Mesendoderm (in vitro differentiated cells): ENCODE results near the gene PRND.

ENCODE experiments used
- DNase-seq: peaks from one replicate; pipeline ENCODE4 v3.0.0; 2013
- H2AK5ac ChIP-seq: 2 replicates; pipeline ENCODE4 v1.6.1; 2013; ENCODE audit warnings: low read length, inconsistent platforms
- H2BK120ac ChIP-seq: 2 replicates; pipeline ENCODE4 v1.6.1; 2013; ENCODE audit warnings: low read depth, mild to moderate bottlenecking, low read length, moderate library complexity, mixed read lengths
- H2BK15ac ChIP-seq: replicated peaks from 2 replicates; pipeline ENCODE4 v1.6.1; 2013; ENCODE audit warnings: low read depth, mild to moderate bottlenecking, moderate library complexity
- H2BK5ac ChIP-seq: 2 replicates; pipeline ENCODE4 v1.6.1; 2013; ENCODE audit warnings: low read length, inconsistent platforms
- H3K18ac ChIP-seq: 2 replicates; pipeline ENCODE4 v1.6.1; 2013; ENCODE audit warnings: mild to moderate bottlenecking, low read length, mixed read lengths
- H3K23ac ChIP-seq: one replicate; pipeline ENCODE4 v1.6.1; 2013; ENCODE audit warnings: low read length
- H3K27ac ChIP-seq: 2 replicates; pipeline ENCODE4 v1.5.1; 2013; ENCODE audit warnings: low read depth, mild to moderate bottlenecking, inconsistent platforms, low read length, moderate library complexity
- H3K27me3 ChIP-seq: 2 replicates; pipeline ENCODE4 v1.6.1; 2013; ENCODE audit warnings: low read length, control low read depth, mild to moderate bottlenecking, inconsistent platforms; ENCODE audit not compliant: insufficient read depth, poor library complexity
- H3K36me3 ChIP-seq: 2 replicates; pipeline ENCODE4 v1.6.1; 2013; ENCODE audit warnings: low read length, inconsistent platforms; ENCODE audit not compliant: control insufficient read depth, insufficient read depth
- H3K4ac ChIP-seq: one replicate; pipeline ENCODE4 v1.6.1; 2013; ENCODE audit warnings: low read depth, mild to moderate bottlenecking, low read length, moderate library complexity
- H3K4me1 ChIP-seq: 2 replicates; pipeline ENCODE4 v1.6.1; 2013; ENCODE audit warnings: low read depth, low read length, inconsistent platforms; ENCODE audit not compliant: control insufficient read depth
- H3K4me2 ChIP-seq: 2 replicates; pipeline ENCODE4 v1.6.1; 2013; ENCODE audit warnings: low read length
- H3K4me3 ChIP-seq: 2 replicates; pipeline ENCODE4 v1.5.1; 2013; ENCODE audit warnings: mild to moderate bottlenecking, low read length
- H3K56ac ChIP-seq: one replicate; pipeline ENCODE4 v1.6.1; 2013; ENCODE audit warnings: low read length
- H3K79me1 ChIP-seq: 2 replicates; pipeline ENCODE4 v1.6.1; 2013; ENCODE audit warnings: low read length, inconsistent platforms
- H3K79me2 ChIP-seq: 2 replicates; pipeline ENCODE4 v1.6.1; 2013; ENCODE audit warnings: mild to moderate bottlenecking, low read length; ENCODE audit not compliant: control insufficient read depth, insufficient read depth
- H3K9ac ChIP-seq: 2 replicates; pipeline ENCODE4 v1.6.1; 2013; ENCODE audit warnings: low read length, inconsistent platforms
- H4K5ac ChIP-seq: one replicate; pipeline ENCODE4 v1.6.1; 2013; ENCODE audit warnings: low read length
- H4K8ac ChIP-seq: one replicate; pipeline ENCODE4 v1.6.1; 2013; ENCODE audit warnings: low read depth, mild to moderate bottlenecking, control low read depth, low read length, moderate library complexity
- WGBS: extraction: QIAGEN DNeasy Blood & Tissue Kit; methylation state at CpG from one replicate; pipeline ENCODE4 v1.1.7; 2013; ENCODE audit warnings: low lambda C conversion rate, missing lambda C conversion rate; ENCODE audit not compliant: insufficient coverage; ENCODE audit errors: extremely low coverage; 5-methylcytosine and 5-hydroxymethylcytosine counted together

The PRND gene

DNA sequence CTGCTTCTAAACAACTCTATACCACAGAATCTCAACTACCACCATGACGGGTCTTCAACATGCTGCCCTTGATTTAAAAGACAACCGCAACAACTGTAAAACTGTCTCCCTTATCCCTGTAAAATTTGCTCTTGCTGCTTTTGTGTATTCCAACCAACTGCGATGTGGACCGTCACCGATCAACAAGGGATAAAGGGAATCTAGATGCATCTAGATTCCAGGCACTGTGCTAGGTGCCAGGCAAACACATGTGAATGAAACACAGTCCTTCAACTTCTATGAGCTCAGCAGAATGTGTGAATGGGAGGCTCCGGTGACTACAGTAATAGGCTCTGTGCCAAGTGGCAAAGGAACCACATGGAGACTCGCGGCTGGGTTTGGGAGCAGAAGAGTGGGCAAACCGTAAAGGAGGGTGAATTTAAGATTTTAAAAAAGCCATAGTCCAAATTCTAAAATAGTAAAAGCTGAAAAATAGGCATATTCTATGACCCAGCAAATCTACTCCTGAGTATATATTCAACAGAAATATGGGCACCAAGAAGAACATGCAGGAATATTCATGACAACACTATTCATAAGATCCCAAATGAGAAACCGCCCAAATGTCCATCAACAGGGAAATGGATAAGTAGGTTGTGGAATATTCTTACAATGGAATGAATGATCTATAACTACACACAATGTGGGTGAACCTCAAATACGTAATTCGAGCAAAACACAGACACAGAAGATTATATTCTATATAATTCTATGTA lies 3.7 kb upstream of the PRND start:
- Histone ChIP-seq H3K9ac (no peak overlapping the region), H3K4me2 (no peak overlapping the region)
- WGBS, result no CpG with 5 or more reads among the region's 12 CpGs

GRCh38 chr20:4719190-4719589 lies 2.5 kb upstream of the PRND start:
- no peak overlapping the region for H3K27ac ChIP-seq
- no peaks in the 10 kb centered on the region for H3K36me3 ChIP-seq
- H2BK15ac ChIP-seq, result no peak overlapping the region
- H3K27me3 ChIP-seq, result no peaks in the 10 kb centered on the region
- no peak overlapping the region for H4K5ac ChIP-seq
- no peaks in the 10 kb centered on the region for H3K4me1 ChIP-seq
- no peak overlapping the region for H2BK120ac ChIP-seq
- H3K23ac ChIP-seq, result no peak overlapping the region
- no peak overlapping the region for H2AK5ac ChIP-seq
- WGBS, result no CpG with 5 or more reads among the region's 2 CpGs
- no peak overlapping the region for H4K8ac ChIP-seq
- no peaks in the 10 kb centered on the region for H3K79me2 ChIP-seq
- DNase-seq, result no peak
- no peak overlapping the region for H3K4me2 ChIP-seq
- H2BK5ac ChIP-seq, result no peak overlapping the region
- H3K79me1 ChIP-seq, result no peaks in the 10 kb centered on the region
- H3K4me3 ChIP-seq, result no peak overlapping the region
- H3K56ac ChIP-seq, result no peak overlapping the region
- H3K18ac ChIP-seq, result no peak overlapping the region
- H3K9ac ChIP-seq, result no peak overlapping the region
- no peak overlapping the region for H3K4ac ChIP-seq

More for the DNA sequence above, 3.7 kb upstream of the PRND start:
- Histone ChIP-seq H3K18ac (no peak overlapping the region), H3K27ac (no peak overlapping the region), H3K23ac (no peak overlapping the region), H2AK5ac (no peak overlapping the region), H2BK120ac (no peak overlapping the region), H4K5ac (no peak overlapping the region), H2BK15ac (no peak overlapping the region), H3K56ac (no peak overlapping the region), H4K8ac (no peak overlapping the region), H3K36me3 (no peaks in the 10 kb centered on the region), H3K4ac (no peak overlapping the region), H2BK5ac (no peak overlapping the region), H3K27me3 (no peaks in the 10 kb centered on the region), H3K4me1 (no peaks in the 10 kb centered on the region), H3K79me1 (no peaks in the 10 kb centered on the region), H3K79me2 (no peaks in the 10 kb centered on the region), H3K4me3 (no peak overlapping the region)
- peak; percentile 10 for DNase-seq

GRCh38 chr20:4720041-4720976 lies 1.4 kb upstream of the PRND start:
- DNase-seq, result peak; percentile 70
- H3K9ac ChIP-seq, result no peak overlapping the region
- no peak overlapping the region for H4K5ac ChIP-seq
- H3K27me3 ChIP-seq, result no peaks in the 10 kb centered on the region
- H2BK5ac ChIP-seq, result no peak overlapping the region
- H3K4me1 ChIP-seq, result no peaks in the 10 kb centered on the region
- H3K18ac ChIP-seq, result no peak overlapping the region
- H3K4me3 ChIP-seq, result no peak overlapping the region
- no CpG with 5 or more reads among the region's 18 CpGs for WGBS
- H2AK5ac ChIP-seq, result no peak overlapping the region
- H3K4me2 ChIP-seq, result no peak overlapping the region
- H3K23ac ChIP-seq, result no peak overlapping the region
- no peaks in the 10 kb centered on the region for H3K79me2 ChIP-seq
- H3K79me1 ChIP-seq, result no peaks in the 10 kb centered on the region
- H4K8ac ChIP-seq, result no peak overlapping the region
- peak overlapping the region; percentile 51 for H3K56ac ChIP-seq
- H3K27ac ChIP-seq, result no peak overlapping the region
- no peaks in the 10 kb centered on the region for H3K36me3 ChIP-seq
- H3K4ac ChIP-seq, result no peak overlapping the region
- no peak overlapping the region for H2BK15ac ChIP-seq
- H2BK120ac ChIP-seq, result no peak overlapping the region

- WGBS, result no CpG with 5 or more reads among the region's 10 CpGs
- H3K36me3 ChIP-seq, result no peaks in the 10 kb centered on the region
- no peak overlapping the region for H2BK5ac ChIP-seq
- H3K4ac ChIP-seq, result no peak overlapping the region
- no peak overlapping the region for H2AK5ac ChIP-seq
- H2BK120ac ChIP-seq, result no peak overlapping the region
- no peak overlapping the region for H4K8ac ChIP-seq
- DNase-seq, result no peak
- H4K5ac ChIP-seq, result no peak overlapping the region
- no peak overlapping the region for H3K56ac ChIP-seq
- no peak overlapping the region for H3K9ac ChIP-seq
- H3K79me2 ChIP-seq, result no peaks in the 10 kb centered on the region
- H3K4me2 ChIP-seq, result no peak overlapping the region
- H3K4me3 ChIP-seq, result no peak overlapping the region
- no peaks in the 10 kb centered on the region for H3K27me3 ChIP-seq
- H3K4me1 ChIP-seq, result no peaks in the 10 kb centered on the region
- no peaks in the 10 kb centered on the region for H3K79me1 ChIP-seq
- no peak overlapping the region for H2BK15ac ChIP-seq
- no peak overlapping the region for H3K18ac ChIP-seq
- no peak overlapping the region for H3K27ac ChIP-seq
- H3K23ac ChIP-seq, result no peak overlapping the region
Observed at GRCh38 chr20:4720977-4721349, 746 bp upstream of the PRND start.

DNA sequence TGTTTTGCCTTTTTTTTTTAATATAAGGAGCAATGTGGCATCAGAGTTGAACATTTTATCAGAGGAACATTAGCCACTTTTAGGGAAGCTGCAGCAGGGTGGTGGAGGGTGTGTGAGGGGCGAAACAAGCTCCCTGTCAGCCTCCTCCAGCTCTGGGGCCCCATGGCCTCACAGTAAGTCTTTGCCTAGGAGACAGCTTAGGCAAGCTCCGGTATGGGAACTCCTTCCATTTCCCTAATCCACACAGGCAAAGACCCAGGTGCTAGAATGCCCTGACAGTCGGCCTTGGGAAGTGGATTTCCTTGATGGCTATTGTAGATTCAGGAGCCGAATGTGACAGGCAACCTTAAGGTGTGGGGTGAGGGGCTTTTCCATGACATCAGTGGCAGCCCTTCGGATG lies 862 bp downstream of the PRND start:
- Histone ChIP-seq H3K4ac (no peak overlapping the region), H3K79me1 (no peaks in the 10 kb centered on the region), H3K4me3 (no peak overlapping the region), H2BK120ac (no peak overlapping the region), H3K4me1 (no peaks in the 10 kb centered on the region), H2BK5ac (no peak overlapping the region), H3K36me3 (no peaks in the 10 kb centered on the region), H2AK5ac (no peak overlapping the region), H3K9ac (no peak overlapping the region), H3K4me2 (no peak overlapping the region), H3K79me2 (no peaks in the 10 kb centered on the region), H2BK15ac (no peak overlapping the region), H3K18ac (no peak overlapping the region), H3K27ac (no peak overlapping the region), H4K8ac (no peak overlapping the region), H3K23ac (no peak overlapping the region), H3K56ac (no peak overlapping the region), H4K5ac (no peak overlapping the region), H3K27me3 (no peaks in the 10 kb centered on the region)
- no CpG with 5 or more reads among the region's 5 CpGs for WGBS
- DNase-seq, result peak; percentile 44
